HG03135 (cell line): ENCODE results near the gene KRTAP21-1.
"Not testable (repeated sequence)": the region's sequence is repeated elsewhere in the genome, so short reads cannot be mapped to it uniquely, and the experiment has no call there.

Source experiments
- ATAC-seq: cut with Tn5 transposase; IDR thresholded peaks from one replicate; pipeline ENCODE4 v1.9.1; 2021; ENCODE audit warnings: mild to moderate bottlenecking, moderate library complexity; ENCODE audit not compliant: unreplicated experiment

Gene KRTAP21-1

GRCh38 chr21:30755328-30755727, at the start of gene KRTAP21-1:
Gene KRTAP21-1, minus strand, starts transcription at chr21:30755428. Its CDS starts 50 bp downstream, at chr21:30755378.
- ATAC-seq = not testable (repeated sequence)

GRCh38 chr21:30800605-30801004, 45.4 kb upstream of the KRTAP21-1 start:
- ATAC-seq = no peak

GRCh38 chr21:30793581-30794314, 38.5 kb upstream of the KRTAP21-1 start:
- no peak for ATAC-seq

GRCh38 chr21:30779249-30779648, 24.0 kb upstream of the KRTAP21-1 start:
- no peak for ATAC-seq

- no peak for ATAC-seq
Observed at GRCh38 chr21:30769724-30770431, 14.7 kb upstream of the KRTAP21-1 start.

- ATAC-seq = no peak
Observed at GRCh38 chr21:30760776-30761175, 5.5 kb upstream of the KRTAP21-1 start.

- ATAC-seq = no peak
Observed at GRCh38 chr21:30758306-30758705, 3.1 kb upstream of the KRTAP21-1 start.

GRCh38 chr21:30747159-30747558, 8.1 kb downstream of the KRTAP21-1 start, which contains the start of gene KRTAP21-2:
Gene KRTAP21-2, minus strand, starts transcription at chr21:30747259. Its CDS starts 57 bp downstream, at chr21:30747202.
- no peak for ATAC-seq

- no peak for ATAC-seq
Observed at GRCh38 chr21:30740462-30740861, 14.8 kb downstream of the KRTAP21-1 start.

- no peak for ATAC-seq
Observed at GRCh38 chr21:30733026-30733425, 22.2 kb downstream of the KRTAP21-1 start.

- no peak for ATAC-seq
Observed at GRCh38 chr21:30726726-30727125, 28.5 kb downstream of the KRTAP21-1 start.

GRCh38 chr21:30719401-30719800, 35.8 kb downstream of the KRTAP21-1 start:
- ATAC-seq = no peak

- no peak for ATAC-seq
Observed at GRCh38 chr21:30718239-30718909, 36.9 kb downstream of the KRTAP21-1 start, which contains the start of gene KRTAP21-3. Gene KRTAP21-3, minus strand, starts transcription at chr21:30718777. Its CDS starts 18 bp downstream, at chr21:30718759.

- ATAC-seq = no peak
Observed at GRCh38 chr21:30717105-30717504, 38.1 kb downstream of the KRTAP21-1 start.

GRCh38 chr21:30714946-30715345, 40.3 kb downstream of the KRTAP21-1 start:
- no peak for ATAC-seq

- ATAC-seq = no peak
Observed at GRCh38 chr21:30714456-30714855, 40.8 kb downstream of the KRTAP21-1 start.

- ATAC-seq = no peak
Observed at GRCh38 chr21:30713766-30714165, 41.5 kb downstream of the KRTAP21-1 start.

GRCh38 chr21:30710499-30710898, 44.7 kb downstream of the KRTAP21-1 start:
- no peak for ATAC-seq

- ATAC-seq = no peak
Observed at GRCh38 chr21:30707409-30707808, 47.8 kb downstream of the KRTAP21-1 start.
